GM12874 (cell line): Measurements from ENCODE around the gene UGT1A7.

ENCODE experiments used
- CTCF ChIP-seq: IDR thresholded peaks from 2 replicates; pipeline ENCODE4 v1.5.1; 2011; ENCODE audit warnings: low read depth, mild to moderate bottlenecking, control low read depth, low read length, moderate library complexity; ENCODE audit not compliant: insufficient read depth

UGT1A7 gene

GRCh38 chr2:233810385-233810784 is 128.7 kb downstream of the UGT1A7 start:
- no peak for TF ChIP-seq CTCF

- no peak for TF ChIP-seq CTCF
Measured at GRCh38 chr2:233811087-233811486, 129.4 kb downstream of the UGT1A7 start.

DNA sequence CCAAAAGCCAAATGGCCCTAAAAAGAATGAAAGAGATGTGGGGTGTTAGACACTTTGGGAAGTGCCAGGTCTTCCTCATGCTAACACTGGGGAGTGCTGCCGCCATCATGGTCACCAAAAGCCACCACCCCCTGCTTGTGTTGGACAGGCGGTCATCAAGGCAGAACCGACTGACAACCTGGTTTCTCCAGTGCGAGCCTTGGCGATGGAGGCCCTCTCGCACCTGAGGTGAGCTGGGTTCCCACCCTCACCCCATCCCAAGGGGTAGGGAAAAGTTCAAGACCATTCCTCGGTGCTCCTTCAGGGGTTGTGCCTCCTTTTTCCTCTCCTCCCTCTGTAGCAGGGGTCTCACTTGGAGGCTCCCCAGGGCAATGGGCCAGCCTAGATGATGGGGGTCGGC is 130.0 kb downstream of the UGT1A7 start:
- no peak for TF ChIP-seq CTCF

- no peak for TF ChIP-seq CTCF
Measured at GRCh38 chr2:233813236-233814055, 131.7 kb downstream of the UGT1A7 start.

- TF ChIP-seq CTCF, result no peak
Measured at GRCh38 chr2:233814056-233814835, 132.5 kb downstream of the UGT1A7 start.

- TF ChIP-seq CTCF, result no peak
Measured at GRCh38 chr2:233815861-233816260, 134.2 kb downstream of the UGT1A7 start.

DNA sequence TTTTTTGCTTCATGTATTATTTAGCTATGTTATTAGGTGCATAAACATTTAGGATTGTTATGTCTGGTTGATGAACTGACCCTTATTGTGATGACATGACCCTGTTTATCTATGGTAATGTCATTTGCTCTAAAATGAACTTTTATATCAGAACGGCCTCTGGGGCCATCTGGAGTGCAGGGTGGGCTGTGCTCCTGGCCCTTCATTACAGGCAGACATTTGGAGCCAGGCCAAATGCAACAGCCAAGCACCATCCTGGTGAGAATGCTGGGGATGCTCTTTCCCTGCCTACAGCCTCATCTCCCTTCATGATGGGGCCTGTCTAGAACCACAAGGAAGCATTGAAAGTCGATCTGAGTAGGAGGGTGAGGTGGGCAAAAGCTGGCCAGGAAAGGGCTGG is 134.6 kb downstream of the UGT1A7 start:
- TF ChIP-seq CTCF, result no peak
